GM18499 (cell line): ENCODE measurements around the gene BICDL2.

Experiments used
- ATAC-seq: cut with Tn5 transposase; IDR thresholded peaks from one replicate; pipeline ENCODE4 v1.9.1; 2021; ENCODE audit warnings: moderate number of reproducible peaks; ENCODE audit not compliant: insufficient read depth, unreplicated experiment

Gene BICDL2

DNA sequence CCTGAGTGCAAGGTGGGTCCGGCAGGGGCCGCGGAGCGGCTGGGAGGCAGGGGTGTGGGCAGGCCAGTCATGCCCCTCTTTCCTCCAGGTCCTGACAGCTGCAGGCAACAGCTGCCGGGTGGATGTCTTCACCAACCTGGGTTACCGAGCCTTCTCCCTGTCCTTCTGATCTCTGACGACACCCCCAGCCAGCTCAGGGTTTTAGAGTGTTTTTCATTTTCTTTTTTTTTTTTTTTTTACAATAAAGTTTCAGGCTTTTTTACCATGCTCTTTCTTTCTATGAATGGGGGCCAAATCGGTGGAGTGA lies 9.3 kb downstream of the BICDL2 start:
- no peak for ATAC-seq

DNA sequence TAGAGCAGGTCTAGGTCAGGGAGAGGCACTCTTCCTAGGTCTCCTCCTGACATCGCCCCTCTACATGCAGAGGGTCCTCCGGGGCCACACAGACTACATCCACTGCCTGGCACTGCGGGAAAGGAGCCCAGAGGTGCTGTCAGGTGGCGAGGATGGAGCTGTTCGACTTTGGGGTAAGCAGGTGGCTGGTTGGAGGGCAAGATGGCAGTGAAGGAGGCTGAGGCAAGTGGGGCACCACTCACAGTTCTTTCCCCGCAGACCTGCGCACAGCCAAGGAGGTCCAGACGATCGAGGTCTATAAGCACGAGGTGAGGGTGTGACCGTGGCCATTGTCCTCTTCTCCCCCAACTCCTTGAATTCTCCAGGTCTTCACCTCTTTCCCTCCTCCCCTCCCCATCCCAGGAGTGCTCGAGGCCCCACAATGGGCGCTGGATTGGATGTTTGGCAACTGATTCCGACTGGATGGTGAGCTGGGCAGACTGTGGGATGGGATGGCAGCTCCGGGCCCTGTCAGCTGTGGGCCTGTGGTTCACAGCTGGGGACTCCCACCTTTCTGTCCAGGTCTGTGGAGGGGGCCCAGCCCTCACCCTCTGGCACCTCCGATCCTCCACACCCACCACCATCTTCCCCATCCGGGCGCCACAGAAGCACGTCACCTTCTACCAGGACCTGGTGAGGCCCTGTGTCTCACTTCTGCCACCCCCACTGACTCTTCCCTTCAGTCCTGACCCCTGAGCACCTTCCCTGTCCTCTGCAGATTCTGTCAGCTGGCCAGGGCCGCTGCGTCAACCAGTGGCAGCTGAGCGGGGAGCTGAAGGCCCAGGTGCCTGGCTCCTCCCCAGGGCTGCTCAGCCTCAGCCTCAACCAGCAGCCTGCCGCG lies 9.9 kb downstream of the BICDL2 start:
- no peak for ATAC-seq

DNA sequence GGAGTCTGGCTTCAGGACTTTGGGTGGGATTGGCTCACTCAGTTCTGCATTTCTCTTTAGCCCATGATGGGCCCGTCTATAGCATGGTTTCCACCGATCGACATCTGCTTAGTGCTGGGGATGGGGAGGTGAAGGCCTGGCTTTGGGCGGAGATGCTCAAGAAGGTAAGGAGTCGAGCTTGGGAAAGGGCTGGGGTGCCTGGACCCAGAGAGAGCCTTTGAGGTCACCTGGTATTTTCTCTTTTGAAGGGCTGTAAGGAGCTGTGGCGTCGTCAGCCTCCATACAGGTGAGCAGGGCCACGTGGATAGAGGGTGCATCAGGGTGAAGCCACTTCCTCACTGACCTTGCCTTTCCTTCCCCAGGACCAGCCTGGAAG lies 10.8 kb downstream of the BICDL2 start:
- no peak for ATAC-seq

DNA sequence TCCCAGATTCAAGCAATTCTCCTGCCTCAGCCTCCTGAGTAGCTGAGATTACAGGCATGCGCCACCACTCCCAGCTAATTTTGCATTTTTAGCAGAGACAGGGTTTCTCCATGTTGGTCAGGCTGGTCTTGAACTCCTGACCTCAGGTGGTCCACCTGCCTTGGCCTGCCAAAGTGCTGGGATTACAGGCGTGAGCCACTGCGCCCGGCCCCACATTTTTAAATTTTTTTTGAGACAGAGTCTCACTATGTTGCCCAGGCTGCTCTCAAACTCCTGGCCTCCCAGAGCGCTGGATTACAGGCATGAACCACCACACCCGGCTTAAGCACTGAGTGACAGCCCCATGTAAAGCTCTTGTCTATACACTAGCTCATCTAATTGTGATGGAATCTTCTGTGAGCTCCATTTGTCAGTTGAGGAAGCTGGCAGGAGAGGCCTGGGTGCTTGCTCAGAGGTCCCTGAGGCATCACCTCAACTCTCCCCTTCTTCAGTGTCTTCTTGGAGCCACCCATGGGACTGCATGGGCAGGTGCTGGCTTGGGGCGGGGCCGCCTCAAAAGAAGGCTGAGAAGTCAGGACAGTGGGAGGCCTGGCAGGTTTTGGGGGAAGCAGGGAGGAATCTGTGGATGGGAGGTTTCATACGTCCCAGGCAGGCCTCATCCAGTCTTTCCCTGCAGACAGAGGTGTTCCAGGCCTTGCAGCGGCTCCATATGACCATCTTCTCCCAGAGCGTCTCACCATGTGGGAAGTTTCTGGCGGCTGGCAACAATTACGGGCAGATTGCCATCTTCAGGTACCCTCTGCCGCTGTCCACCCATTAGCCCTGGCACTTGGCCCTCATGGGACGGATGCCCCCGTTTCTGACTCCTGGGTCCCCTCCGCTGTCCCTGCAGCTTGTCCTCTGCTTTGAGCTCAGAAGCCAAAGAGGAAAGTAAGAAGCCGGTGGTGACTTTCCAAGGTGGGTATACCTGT lies 11.4 kb downstream of the BICDL2 start:
- no peak for ATAC-seq

DNA sequence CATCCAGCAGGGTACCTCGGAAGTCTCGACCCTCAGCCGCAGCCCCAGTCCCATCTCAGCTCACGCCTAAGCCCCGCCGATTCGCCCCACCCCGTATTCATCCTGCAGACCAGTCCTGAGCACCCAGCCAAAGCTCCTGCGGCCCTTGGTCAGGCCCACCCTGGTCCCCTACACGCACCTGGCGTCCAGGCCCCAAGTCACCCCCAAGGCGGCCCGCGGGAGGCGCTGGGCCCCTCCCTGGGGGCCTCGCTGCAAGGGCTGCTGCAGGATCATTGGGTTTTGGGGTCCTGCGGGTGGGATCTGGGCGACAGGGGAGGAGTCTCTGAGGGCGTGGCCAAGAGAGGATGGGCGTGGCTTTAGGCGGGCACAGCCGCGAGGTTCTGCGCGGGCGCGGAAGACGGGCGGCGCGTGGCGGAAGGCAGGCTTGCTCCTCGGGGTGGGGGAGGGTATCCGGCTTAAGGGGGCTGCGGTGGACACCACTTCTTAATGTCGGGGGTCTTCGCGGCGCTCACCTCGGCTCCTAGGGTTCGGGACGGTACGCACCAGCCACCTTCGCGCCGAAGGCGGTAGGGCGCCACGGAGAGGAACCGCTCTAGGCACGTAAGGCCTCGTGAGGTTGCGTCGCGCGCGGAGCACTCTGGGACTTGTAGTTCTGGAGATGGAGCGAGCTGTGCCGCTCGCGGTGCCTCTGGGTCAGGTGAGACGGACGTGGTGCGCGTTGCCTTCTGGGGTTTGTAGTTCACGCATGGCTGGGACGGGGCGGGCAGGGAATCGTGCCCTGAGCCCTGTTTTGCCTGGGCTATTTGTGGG lies 12.9 kb downstream of the BICDL2 start, which contains the start of the genes HCFC1R1 and THOC6:
Gene HCFC1R1 (minus strand): TSS at position 274 of the 810 bp plus-strand sequence. CDS start 1 bp downstream, at position 273.
Gene THOC6 (plus strand): TSS at position 367 of the 810 bp plus-strand sequence. CDS start 292 bp downstream, at position 659.
- ATAC-seq, result peak; percentile 43

DNA sequence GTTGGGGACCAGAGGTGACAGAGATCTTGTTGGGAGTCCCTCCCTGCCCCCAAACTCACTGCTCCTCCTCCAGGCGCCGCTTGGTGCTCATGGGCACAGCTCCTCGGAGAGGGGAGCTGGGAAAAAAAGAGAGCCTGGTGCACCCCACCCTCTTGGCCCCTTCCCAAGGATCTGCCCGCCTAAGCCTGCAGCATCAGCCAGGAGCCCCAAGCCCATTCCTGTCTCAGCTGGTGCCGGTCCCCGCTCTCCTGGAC lies 13.4 kb downstream of the BICDL2 start:
- ATAC-seq, result no peak

DNA sequence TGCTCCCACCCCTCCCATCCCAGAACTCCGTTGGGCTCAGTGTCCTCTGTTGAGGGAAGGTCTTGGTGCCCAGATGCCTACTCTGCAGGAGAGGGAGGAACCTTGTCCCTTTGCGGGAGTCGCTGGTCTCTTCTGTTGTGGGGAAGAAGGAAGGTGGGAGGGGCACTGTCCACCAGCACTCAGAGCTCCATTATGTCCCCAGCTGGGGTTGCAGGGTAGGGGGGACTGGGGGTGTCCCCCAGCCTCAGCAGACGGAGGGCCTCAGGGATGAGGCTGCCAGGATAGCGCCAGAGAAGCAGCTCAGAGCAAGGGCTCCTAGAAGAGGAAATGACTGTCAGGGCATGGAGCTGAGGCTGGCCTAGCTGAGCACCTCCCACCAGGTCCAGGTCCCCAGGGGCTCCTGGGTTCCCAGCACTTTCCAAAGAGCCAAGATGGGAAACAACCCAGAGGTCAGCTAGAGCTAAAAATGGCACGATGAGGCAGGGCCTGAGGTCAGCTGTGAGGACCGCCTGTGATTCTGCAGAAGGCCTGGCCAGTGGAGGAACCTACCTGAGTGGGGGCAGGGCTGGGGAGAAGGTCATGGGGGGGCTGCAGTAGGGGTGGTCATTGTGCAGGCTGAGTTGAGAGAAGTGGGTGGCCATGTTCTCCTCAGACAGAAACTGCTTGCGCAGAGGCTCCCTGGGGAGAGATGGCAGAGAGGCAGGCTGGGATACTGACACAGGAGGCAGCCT lies 13.9 kb downstream of the BICDL2 start:
- no peak for ATAC-seq

DNA sequence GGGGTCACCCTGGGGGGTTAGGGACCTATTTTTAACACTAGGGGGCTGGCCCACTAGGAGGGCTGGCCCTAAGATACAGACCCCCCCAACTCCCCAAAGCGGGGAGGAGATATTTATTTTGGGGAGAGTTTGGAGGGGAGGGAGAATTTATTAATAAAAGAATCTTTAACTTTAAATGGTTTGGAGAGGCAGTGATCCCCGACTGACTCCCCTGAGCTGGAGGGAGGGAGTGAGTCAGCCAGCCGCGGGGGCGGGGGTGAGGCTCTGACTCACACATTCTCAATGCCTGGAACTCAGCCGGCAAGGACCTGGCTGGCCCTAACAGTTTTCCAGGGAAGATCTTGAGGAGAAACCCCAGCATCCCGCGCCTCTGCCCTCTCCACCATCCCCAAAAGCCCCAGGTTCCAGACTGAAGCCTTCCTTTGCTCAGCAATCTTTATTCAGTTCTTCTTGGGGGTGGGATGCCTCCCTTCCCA lies 14.5 kb downstream of the BICDL2 start:
- no peak for ATAC-seq

DNA sequence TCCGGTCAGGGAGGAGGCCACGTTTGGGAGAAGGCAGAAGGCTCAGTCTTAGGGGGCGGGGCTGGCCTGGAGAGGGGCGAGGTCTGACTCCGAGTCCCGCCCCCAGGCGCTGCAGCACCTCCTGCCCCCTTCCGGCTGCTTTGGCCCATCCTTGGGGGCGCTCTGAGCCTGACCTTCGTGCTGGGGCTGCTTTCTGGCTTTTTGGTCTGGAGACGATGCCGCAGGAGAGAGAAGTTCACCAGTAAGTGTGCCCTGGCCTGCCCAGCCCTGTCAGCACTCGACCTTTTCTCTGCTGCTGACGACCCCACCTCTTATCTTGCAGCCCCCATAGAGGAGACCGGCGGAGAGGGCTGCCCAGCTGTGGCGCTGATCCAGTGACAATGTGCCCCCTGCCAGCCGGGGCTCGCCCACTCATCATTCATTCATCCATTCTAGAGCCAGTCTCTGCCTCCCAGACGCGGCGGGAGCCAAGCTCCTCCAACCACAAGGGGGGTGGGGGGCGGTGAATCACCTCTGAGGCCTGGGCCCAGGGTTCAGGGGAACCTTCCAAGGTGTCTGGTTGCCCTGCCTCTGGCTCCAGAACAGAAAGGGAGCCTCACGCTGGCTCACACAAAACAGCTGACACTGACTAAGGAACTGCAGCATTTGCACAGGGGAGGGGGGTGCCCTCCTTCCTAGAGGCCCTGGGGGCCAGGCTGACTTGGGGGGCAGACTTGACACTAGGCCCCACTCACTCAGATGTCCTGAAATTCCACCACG lies 15.1 kb downstream of the BICDL2 start:
- ATAC-seq, result no peak

DNA sequence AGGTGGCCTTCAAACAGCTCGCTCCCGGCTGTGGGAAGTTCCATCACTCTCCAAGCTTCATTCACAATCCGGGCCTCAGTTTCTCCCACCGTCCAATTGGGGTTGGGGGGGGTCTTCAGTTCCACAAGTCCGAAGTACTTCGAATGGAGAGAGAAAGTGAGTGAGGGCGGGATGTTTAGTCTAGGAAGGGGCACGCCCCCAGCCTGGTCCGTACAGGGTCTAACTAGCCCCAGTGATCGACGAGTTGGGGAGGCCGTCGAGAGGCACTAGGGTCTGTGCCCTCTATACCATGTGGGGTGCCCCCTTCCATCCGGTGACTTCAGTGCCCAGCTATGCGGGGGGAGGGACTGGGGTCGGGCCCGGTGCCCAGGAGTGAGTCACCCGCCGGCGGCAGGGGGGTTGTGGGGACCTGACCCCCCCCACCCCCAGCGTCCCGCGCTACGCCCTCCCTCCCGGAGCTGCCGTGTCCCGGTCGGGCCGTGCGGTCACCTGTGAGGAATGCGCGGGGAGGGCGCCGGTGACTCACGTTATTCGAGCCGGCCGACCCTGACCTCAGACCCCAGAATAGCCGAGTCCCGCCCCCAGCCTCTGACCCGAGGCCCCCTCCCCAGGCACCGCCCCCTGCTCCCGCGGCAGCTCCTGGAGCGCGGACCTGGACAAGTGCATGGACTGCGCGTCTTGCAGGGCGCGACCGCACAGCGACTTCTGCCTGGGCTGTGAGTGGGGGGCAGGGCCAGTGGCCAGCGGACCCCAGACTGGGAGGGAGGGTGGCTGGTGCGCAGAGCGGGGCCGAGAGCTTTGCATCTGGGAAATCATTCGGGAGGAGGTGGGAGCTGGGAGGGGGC lies 15.9 kb downstream of the BICDL2 start:
- no peak for ATAC-seq

DNA sequence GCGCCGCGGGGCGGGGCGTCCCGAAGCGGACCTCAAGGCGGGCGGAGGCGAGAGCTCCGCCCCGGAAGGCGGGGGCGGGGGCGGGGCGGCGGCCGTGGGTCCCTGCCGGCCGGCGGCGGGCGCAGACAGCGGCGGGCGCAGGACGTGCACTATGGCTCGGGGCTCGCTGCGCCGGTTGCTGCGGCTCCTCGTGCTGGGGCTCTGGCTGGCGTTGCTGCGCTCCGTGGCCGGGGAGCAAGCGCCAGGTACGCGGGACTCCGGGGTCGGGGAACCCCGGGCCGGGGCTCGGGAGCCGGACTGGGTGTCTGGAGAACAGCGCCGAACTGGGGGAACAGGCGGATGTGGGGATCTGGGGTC lies 16.5 kb downstream of the BICDL2 start, which contains the start of gene TNFRSF12A:
Gene TNFRSF12A (plus strand): TSS at position 122 of the 357 bp plus-strand sequence. CDS start 30 bp downstream, at position 152.
- no peak for ATAC-seq

DNA sequence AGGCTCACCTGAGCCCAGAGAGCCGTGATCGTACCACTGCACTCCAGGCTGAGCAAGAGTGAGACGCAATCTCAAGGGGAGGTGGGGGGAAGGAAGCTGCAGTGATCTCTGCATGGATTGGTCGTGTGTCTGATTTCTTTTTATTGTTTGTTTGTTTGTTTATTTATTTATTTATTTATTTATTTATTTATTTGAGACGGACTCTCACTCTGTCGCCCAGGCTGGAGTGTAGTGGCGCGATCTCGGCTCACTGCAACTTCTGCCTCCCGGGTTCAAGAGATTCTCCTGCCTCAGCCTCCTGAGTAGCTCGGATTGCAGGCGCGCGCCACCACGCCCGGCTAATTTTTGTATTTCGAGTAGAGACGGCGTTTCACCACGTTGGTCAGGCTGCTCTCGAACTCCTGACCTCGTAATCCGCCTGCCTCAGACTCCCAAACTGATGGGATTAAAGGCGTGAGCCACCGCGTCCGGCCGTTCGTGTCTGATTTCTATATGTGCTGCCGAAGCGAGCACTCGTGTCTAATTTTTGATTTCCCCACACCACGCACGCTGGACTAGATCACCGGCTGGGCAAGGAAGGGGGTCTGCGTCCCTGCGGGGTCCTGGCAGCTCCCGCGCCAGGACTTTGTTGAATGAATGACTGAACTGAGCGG lies 17.0 kb downstream of the BICDL2 start:
- ATAC-seq, result no peak

DNA sequence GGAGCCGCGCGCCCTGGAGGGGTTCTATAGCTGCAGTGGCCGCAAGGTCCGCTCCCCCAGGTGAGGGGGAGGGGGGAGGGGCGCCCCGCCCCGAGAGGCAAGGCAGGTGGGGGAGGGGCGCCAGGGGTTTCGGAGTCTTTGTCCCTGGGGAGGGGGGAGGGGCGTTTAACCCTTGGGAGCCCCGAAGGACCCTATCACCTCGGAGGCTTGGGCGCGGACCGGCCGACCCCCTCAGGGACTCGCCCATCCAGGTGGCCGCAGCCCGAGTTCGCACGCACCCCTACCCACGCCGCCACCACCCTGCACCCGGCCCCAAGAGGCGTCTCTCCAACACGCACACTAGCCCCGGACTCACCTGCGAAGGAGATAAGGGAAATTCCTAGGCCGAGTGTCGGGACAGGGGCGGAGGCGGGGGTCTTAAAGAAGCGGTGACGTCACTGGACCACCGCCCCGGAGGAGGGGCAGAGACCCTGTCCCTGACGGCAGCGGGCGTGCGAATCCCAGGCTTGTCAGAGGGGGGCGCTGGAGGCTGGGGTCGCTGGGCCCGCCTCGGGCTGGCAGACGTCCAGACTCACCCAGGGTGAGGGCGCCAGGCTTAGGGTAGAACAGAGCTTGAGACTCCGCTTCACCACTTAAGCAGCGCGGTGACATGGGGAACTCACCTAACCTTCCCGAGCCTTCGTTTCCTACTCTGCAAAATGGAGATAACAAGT lies 18.8 kb downstream of the BICDL2 start, which contains the start of gene CLDN6:
Gene CLDN6 (minus strand): TSS at position 390 of the 713 bp plus-strand sequence. CDS start 2,162 bp downstream, outside the sequence.
- ATAC-seq, result no peak

DNA sequence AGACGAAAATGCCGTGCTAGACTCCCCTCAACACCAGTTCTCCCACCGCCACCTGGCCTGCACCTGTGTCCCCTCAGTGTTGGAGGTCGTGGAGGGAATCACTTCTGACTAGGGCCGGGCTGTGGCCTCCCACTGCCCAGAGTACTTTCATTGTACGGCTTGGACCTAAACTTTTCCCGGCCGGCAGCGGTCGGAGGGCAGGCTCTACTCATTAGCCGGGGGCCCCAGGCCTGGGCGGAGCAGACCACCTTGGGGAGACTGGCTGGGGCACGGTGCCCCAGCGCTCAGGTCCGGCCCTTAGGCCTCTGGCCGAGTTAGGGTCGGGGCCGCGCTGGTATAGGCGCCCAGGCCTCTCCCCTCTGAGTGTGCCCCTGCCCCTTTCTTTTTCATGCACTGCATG lies 19.4 kb downstream of the BICDL2 start:
- ATAC-seq, result no peak

DNA sequence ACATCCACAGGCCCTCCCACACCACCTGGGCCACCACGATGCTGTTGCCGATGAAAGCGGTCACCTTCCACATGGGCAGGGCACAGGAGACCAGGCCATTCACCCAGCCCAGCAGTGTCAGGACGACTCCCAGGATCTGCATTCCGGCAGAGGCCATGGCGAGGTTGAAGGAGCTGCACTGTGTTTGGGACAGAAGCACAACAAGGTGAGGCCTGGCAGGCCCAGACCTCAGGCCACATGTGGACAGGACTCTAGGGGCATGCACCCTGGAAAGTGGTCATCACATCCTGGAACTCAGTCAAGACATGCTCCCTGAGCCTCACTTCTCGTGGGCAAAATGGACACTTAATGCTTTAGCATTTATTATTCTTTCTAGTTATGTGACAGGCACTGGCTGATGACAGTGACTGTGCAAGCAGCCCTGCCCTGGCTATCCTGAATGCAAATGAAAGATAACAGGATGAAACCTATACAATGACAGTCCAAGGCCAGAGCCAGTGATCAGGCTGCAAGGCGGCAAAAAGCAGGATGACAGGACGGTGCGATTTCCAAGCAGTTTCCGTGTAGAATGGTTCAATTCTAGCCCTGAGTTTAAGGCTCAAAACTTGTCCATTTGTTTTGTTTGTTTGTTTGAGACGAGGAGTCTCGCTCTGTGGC lies 20.8 kb downstream of the BICDL2 start:
- ATAC-seq, result no peak

DNA sequence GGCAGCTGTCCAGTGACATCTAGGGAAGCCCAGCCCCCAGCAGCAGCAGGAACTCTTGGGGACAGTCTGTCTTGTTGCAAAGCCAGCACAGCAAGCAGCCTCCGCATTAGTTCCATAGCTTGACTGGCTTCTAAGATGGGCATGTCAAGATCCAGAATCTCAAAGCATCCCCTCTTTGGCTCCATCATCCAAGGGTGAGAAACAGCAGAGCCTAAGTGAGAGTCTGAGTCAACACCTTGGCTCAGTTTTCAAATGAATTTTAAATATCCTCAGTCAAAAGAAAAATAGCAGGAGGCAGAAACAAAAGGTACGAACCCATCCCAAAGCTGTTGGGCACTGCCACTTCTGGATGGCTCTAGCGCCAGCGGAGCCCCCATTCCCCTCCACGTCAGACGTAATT lies 21.8 kb downstream of the BICDL2 start:
- no peak for ATAC-seq
